Measurements from ENCODE around the gene UCHL5. TPM values are rescaled to one million over a fixed set of nuclear protein-coding genes. Genes with fewer than 3 reads are reported as not detected.
"Not testable (repeated sequence)": the region's sequence is repeated elsewhere in the genome, so short reads cannot be mapped to it uniquely, and the experiment has no call there.

Gene UCHL5
- total RNA-seq, 1 experiment from 2014 or later, result 42.1 TPM

GRCh38 chr1:192980856-192981255, 78.3 kb downstream of the UCHL5 start:
- Histone ChIP-seq H3K79me1 (ENCODE audit: insufficient read depth, low read depth, low read length, poor library complexity, severe bottlenecking) (no peaks in the 10 kb centered on the region), H3K56ac (ENCODE audit: insufficient read length, low read depth, low read length) (no peak overlapping the region), H4K91ac (ENCODE audit: insufficient read length, low read depth, low read length) (no peak overlapping the region), H2BK12ac (ENCODE audit: insufficient read length, low read depth, low read length) (no peak overlapping the region), H3K9ac (ENCODE audit: extremely low read depth, insufficient read length, low read length) (no peak overlapping the region), H3K4me1 (ENCODE audit: insufficient read depth, low read length) (peaks cover 2% of the 10 kb centered on the region), H4K8ac (replicated peaks; ENCODE audit: insufficient read length, low read depth, low read length) (no peak overlapping the region), H3K27ac (ENCODE audit: insufficient read length, low read depth, low read length) (no peak overlapping the region), H3K14ac (ENCODE audit: insufficient read depth, low read length) (no peak overlapping the region), H3K27me3 (ENCODE audit: insufficient read depth, low read length) (no peaks in the 10 kb centered on the region), H3K79me2 (ENCODE audit: insufficient read depth, low read length) (no peaks in the 10 kb centered on the region), H2BK20ac (ENCODE audit: low read depth, low read length, poor library complexity, severe bottlenecking) (no peak overlapping the region), H3K4ac (ENCODE audit: low read depth, low read length) (no peak overlapping the region), H3T11ph (ENCODE audit: low read length) (no peak overlapping the region), H3K9me3 (ENCODE audit: control insufficient read depth, low read depth, low read length) (no peaks in the 10 kb centered on the region), H2BK5ac (ENCODE audit: insufficient read length, low read length) (no peak overlapping the region), H3K23ac (ENCODE audit: insufficient read length, low read depth, low read length) (no peak overlapping the region), H4K20me1 (ENCODE audit: control insufficient read depth, insufficient read depth, insufficient read length) (no peaks in the 10 kb centered on the region), H2AK5ac (ENCODE audit: insufficient read length, low read length) (no peak overlapping the region), H4K5ac (ENCODE audit: insufficient read length, low read depth, low read length) (no peak overlapping the region), H3K4me2 (ENCODE audit: insufficient read depth, insufficient read length, low read length) (no peak overlapping the region), H2BK15ac (ENCODE audit: low read depth, low read length) (no peak overlapping the region), H3K18ac (ENCODE audit: insufficient read length, low read depth, low read length) (no peak overlapping the region), H2AFZ (ENCODE audit: low read length) (no peak overlapping the region), H2BK120ac (ENCODE audit: low read depth, low read length, poor library complexity, severe bottlenecking) (no peak overlapping the region), H3K23me2 (ENCODE audit: insufficient read length, low read depth, low read length, poor library complexity, severe bottlenecking) (no peaks in the 10 kb centered on the region)
- no CpG with 5 or more reads among the region's 1 CpG for WGBS (ENCODE audit: extremely low coverage, insufficient read length, low lambda C conversion rate)
- Mint-ChIP-seq H3K9me3 (peaks cover 23 to 27% of the 10 kb centered on the region in 2 experiments), H3K4me1 (peaks cover 34 to 46% of the 10 kb centered on the region in 2 experiments), H3K36me3 (ENCODE audit: insufficient read depth in 1 of 3, low read depth in 3 of 3) (peaks cover 12 to 27% (median 27%) of the 10 kb centered on the region in 3 experiments), H3K27me3 (ENCODE audit: low read depth) (no peaks in the 10 kb centered on the region; the same call in 1 of the 2 replicates), H3K4me3 (no peak overlapping the region), H3K27ac (no peak overlapping the region)
- no peak for DNase-seq
- no peak for TF ChIP-seq CTCF (conservative IDR thresholded peaks at IDR 0.05)

GRCh38 chr1:192980334-192980733, 78.8 kb downstream of the UCHL5 start:
- not testable (repeated sequence) for H2BK15ac ChIP-seq (ENCODE audit: low read depth, low read length); DNase-seq; H3K23ac ChIP-seq (ENCODE audit: insufficient read length, low read depth, low read length); H3K4me2 ChIP-seq (ENCODE audit: insufficient read depth, insufficient read length, low read length); H3K27me3 ChIP-seq (ENCODE audit: insufficient read depth, low read length); H4K20me1 ChIP-seq (ENCODE audit: control insufficient read depth, insufficient read depth, insufficient read length); H2BK5ac ChIP-seq (ENCODE audit: insufficient read length, low read length); H3K9ac ChIP-seq (ENCODE audit: extremely low read depth, insufficient read length, low read length); H2AK5ac ChIP-seq (ENCODE audit: insufficient read length, low read length); H2BK120ac ChIP-seq (ENCODE audit: low read depth, low read length, poor library complexity, severe bottlenecking); H3K79me1 ChIP-seq (ENCODE audit: insufficient read depth, low read depth, low read length, poor library complexity, severe bottlenecking); H3K56ac ChIP-seq (ENCODE audit: insufficient read length, low read depth, low read length); H3K27ac ChIP-seq (ENCODE audit: insufficient read length, low read depth, low read length); H3T11ph ChIP-seq (ENCODE audit: low read length); H3K4ac ChIP-seq (ENCODE audit: low read depth, low read length); H4K91ac ChIP-seq (ENCODE audit: insufficient read length, low read depth, low read length); H3K4me1 ChIP-seq (ENCODE audit: insufficient read depth, low read length); H2AFZ ChIP-seq (ENCODE audit: low read length); H3K18ac ChIP-seq (ENCODE audit: insufficient read length, low read depth, low read length); H3K14ac ChIP-seq (ENCODE audit: insufficient read depth, low read length); H3K4me3 Mint-ChIP-seq; H3K27me3 Mint-ChIP-seq (ENCODE audit: low read depth); H2BK20ac ChIP-seq (ENCODE audit: low read depth, low read length, poor library complexity, severe bottlenecking); H4K5ac ChIP-seq (ENCODE audit: insufficient read length, low read depth, low read length); H4K8ac ChIP-seq (replicated peaks; ENCODE audit: insufficient read length, low read depth, low read length); H2BK12ac ChIP-seq (ENCODE audit: insufficient read length, low read depth, low read length); H3K9me3 ChIP-seq (ENCODE audit: control insufficient read depth, low read depth, low read length); H3K79me2 ChIP-seq (ENCODE audit: insufficient read depth, low read length); H3K23me2 ChIP-seq (ENCODE audit: insufficient read length, low read depth, low read length, poor library complexity, severe bottlenecking); H3K27ac Mint-ChIP-seq
- H3K4me1 Mint-ChIP-seq, result peaks cover 34 to 46% of the 10 kb centered on the region in 2 experiments
- H3K36me3 Mint-ChIP-seq (ENCODE audit: insufficient read depth in 1 of 3, low read depth in 3 of 3), result peaks cover 12 to 27% (median 27%) of the 10 kb centered on the region in 3 experiments
- H3K9me3 Mint-ChIP-seq, result peaks cover 23 to 27% of the 10 kb centered on the region in 2 experiments
- no CpG with 5 or more reads among the region's 4 CpGs for WGBS (ENCODE audit: extremely low coverage, insufficient read length, low lambda C conversion rate)

Measured in H9 (cell line).